Liver (tissue), 9 donors: ENCODE data around the gene SLFN12. TPM values are rescaled to one million over a fixed set of nuclear protein-coding genes. Genes with fewer than 3 reads are reported as not detected.
"Not testable (repeated sequence)": the region's sequence is repeated elsewhere in the genome, so short reads cannot be mapped to it uniquely, and the experiment has no call there.

ENCODE experiments used
- DNase-seq: peaks from one replicate; pipeline ENCODE4 v3.0.0-alpha.2; 2017; ENCODE audit warnings: low spot score
- H3K27ac ChIP-seq, 2 donors: one replicate each; pipeline ENCODE4 v1.7.0; 2013; ENCODE audit warnings: inconsistent platforms in 2 of 2, low read length in 2 of 2, control low read depth in 1 of 2, low read depth in 1 of 2, mild to moderate bottlenecking in 1 of 2
- H3K27me3 ChIP-seq, 4 donors: one replicate each; pipeline versions ENCODE4 v1.6.1 to v1.7.0; 2013; ENCODE audit warnings: low read length in 3 of 4, inconsistent platforms in 1 of 4, mild to moderate bottlenecking in 1 of 4, moderate library complexity in 1 of 4; ENCODE audit not compliant: control insufficient read depth in 4 of 4, insufficient read depth in 4 of 4
- H3K36me3 ChIP-seq, 4 donors: one replicate each; pipeline versions ENCODE4 v1.6.1 to v1.7.0; 2013; ENCODE audit warnings: low read length in 3 of 4, mild to moderate bottlenecking in 3 of 4, low read depth in 1 of 4, moderate library complexity in 1 of 4; ENCODE audit not compliant: control insufficient read depth in 4 of 4, insufficient read depth in 3 of 4
- H3K4me1 ChIP-seq, 4 donors: one replicate each; pipeline versions ENCODE4 v1.6.1 to v1.7.0; 2013; ENCODE audit warnings: low read length in 3 of 4, mild to moderate bottlenecking in 3 of 4, moderate library complexity in 1 of 4; ENCODE audit not compliant: control insufficient read depth in 4 of 4, insufficient read depth in 4 of 4
- H3K4me3 ChIP-seq, 3 donors: one replicate each; pipeline versions ENCODE4 v1.6.1 to v1.7.0; 2013; ENCODE audit warnings: low read length in 3 of 3, control low read depth in 1 of 3, low read depth in 1 of 3, mild to moderate bottlenecking in 1 of 3
- H3K9ac ChIP-seq, 2 donors: one replicate each; pipeline ENCODE4 v1.7.0; 2013; ENCODE audit warnings: low read length in 2 of 2, mild to moderate bottlenecking in 2 of 2, moderate library complexity in 2 of 2, control low read depth in 1 of 2, low read depth in 1 of 2
- H3K9me3 ChIP-seq, 4 donors: one replicate each; pipeline versions ENCODE4 v1.6.1 to v1.7.0; 2013; ENCODE audit warnings: low read length in 3 of 4; ENCODE audit not compliant: control insufficient read depth in 4 of 4
- EGR1 ChIP-seq, 2 donors: IDR thresholded peaks; 2 replicates each; pipeline ENCODE4 v1.6.1; 2016 to 2018; ENCODE audit warnings: antibody characterized with exemption in 2 of 2, low read depth in 2 of 2
- FOXA1 ChIP-seq: IDR thresholded peaks from 2 replicates; pipeline ENCODE4 v1.6.1; 2016; ENCODE audit warnings: antibody characterized with exemption
- FOXA2 ChIP-seq: IDR thresholded peaks from 2 replicates; pipeline ENCODE4 v1.6.1; 2016; ENCODE audit warnings: antibody characterized with exemption
- GABPA ChIP-seq, 2 donors: IDR thresholded peaks in 1 of 2; conservative IDR thresholded peaks in 1 of 2; 2 replicates each; pipeline ENCODE4 v1.6.1; 2016; ENCODE audit warnings: antibody characterized with exemption in 2 of 2, mild to moderate bottlenecking in 1 of 2, moderate library complexity in 1 of 2
- HNF4A ChIP-seq, 2 donors: conservative IDR thresholded peaks; 2 replicates each; pipeline ENCODE4 v1.6.1; 2016; ENCODE audit warnings: antibody characterized with exemption in 2 of 2, mild to moderate bottlenecking in 2 of 2
- HNF4G ChIP-seq: IDR thresholded peaks from 2 replicates; pipeline ENCODE4 v1.6.1; 2016; ENCODE audit warnings: antibody characterized with exemption
- JUND ChIP-seq, 2 donors: IDR thresholded peaks; 2 replicates each; pipeline ENCODE4 v1.6.1; 2016; ENCODE audit warnings: antibody characterized with exemption in 2 of 2
- MAX ChIP-seq: IDR thresholded peaks from 2 replicates; pipeline ENCODE4 v1.6.1; 2016; ENCODE audit warnings: antibody characterized with exemption
- NR2F2 ChIP-seq: IDR thresholded peaks from 2 replicates; pipeline ENCODE4 v1.6.1; 2016; ENCODE audit warnings: antibody characterized with exemption
- RAD21 ChIP-seq, 2 donors: IDR thresholded peaks; 2 replicates each; pipeline ENCODE4 v1.6.1; 2016; ENCODE audit warnings: antibody characterized with exemption in 2 of 2, mild to moderate bottlenecking in 2 of 2
- RXRA ChIP-seq, 2 donors: IDR thresholded peaks; 2 replicates each; pipeline ENCODE4 v1.6.1; 2017 to 2018; ENCODE audit warnings: antibody characterized with exemption in 2 of 2, mild to moderate bottlenecking in 1 of 2
- SP1 ChIP-seq: IDR thresholded peaks from 2 replicates; pipeline ENCODE4 v1.6.1; 2018; ENCODE audit warnings: antibody characterized with exemption, mild to moderate bottlenecking
- TAF1 ChIP-seq: conservative IDR thresholded peaks from 2 replicates; pipeline ENCODE4 v1.6.1; 2016; ENCODE audit warnings: antibody characterized with exemption, mild to moderate bottlenecking
- YY1 ChIP-seq: IDR thresholded peaks from 2 replicates; pipeline ENCODE4 v1.6.1; 2016; ENCODE audit warnings: antibody characterized with exemption, mild to moderate bottlenecking
- ZBTB33 ChIP-seq: IDR thresholded peaks from 2 replicates; pipeline ENCODE4 v1.6.1; 2016; ENCODE audit warnings: antibody characterized with exemption
- WGBS: extraction: QIAGEN DNeasy Blood & Tissue Kit; methylation state at CpG from one replicate; pipeline ENCODE4 v1.1.7; 2013; 5-methylcytosine and 5-hydroxymethylcytosine counted together
- polyA plus RNA-seq, 2 donors: library from polyadenylated mRNA; stranded (reverse) in 1 of 2; unstranded in 1 of 2; fragments of 200-250 nt in 1 of 2; fragments of >200 nt in 1 of 2; fragmentation: Nextera tagmentation in 1 of 2; extraction: Ambion mirVana in 1 of 2; gene quantifications; one replicate each; pipeline versions ENCODE4 v1.2.1 to v1.2.3, GENCODE V29; 2013 to 2015
- total RNA-seq, 2 donors: library from RNA; depleted of rRNA; stranded (reverse); fragments of >200 nt; gene quantifications; one replicate each; pipeline ENCODE4 v1.2.3, GENCODE V29; 2014
- TF ChIP-seq, protein P1 (sequence below): IDR thresholded peaks from 2 replicates; pipeline ENCODE4 v1.6.1; 2016; ENCODE audit warnings: antibody characterized with exemption
- donor health status: healthy.
- donor health status: healthy.
- donor health status: healthy.
- donor health status: healthy.
- donor health status: healthy.

The SLFN12 gene
- total and polyA plus RNA-seq, 4 donors = 0.91 to 5.0 (median 2.2) TPM

DNA sequence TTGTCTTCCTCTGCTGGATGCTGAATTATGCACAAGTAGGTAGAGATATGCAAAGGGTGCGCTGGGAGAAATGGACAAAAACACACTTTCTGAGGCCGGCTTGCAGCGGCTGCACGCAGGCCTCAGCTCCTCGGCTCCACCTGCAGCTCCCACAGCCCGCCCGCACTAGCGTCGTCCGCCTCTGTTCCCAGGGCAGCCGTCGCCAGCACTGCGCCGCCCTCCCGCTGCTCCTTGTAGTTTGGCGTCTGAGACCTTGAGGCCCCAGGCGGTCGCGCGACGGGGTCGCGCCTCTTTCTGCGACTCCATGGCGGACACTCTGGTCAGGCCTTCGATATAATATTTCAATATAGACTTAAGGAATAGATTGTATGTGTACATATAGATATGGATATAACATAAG lies 24.8 kb downstream of the SLFN12 start:
- Histone ChIP-seq H3K27ac (no peak overlapping the region), H3K4me1 (no peaks in the 10 kb centered on the region), H3K9me3 (peaks cover 0 to 3% (median 0%) of the 10 kb centered on the region in 4 donors), H3K9ac (no peak overlapping the region), H3K4me3 (no peak overlapping the region), H3K27me3 (peaks cover 0 to 2% (median 0%) of the 10 kb centered on the region in 4 donors), H3K36me3 (peaks cover 0 to 3% (median 0%) of the 10 kb centered on the region in 4 donors)
- no peak for TF ChIP-seq JUND (IDR thresholded peaks at IDR 0.05)
- DNase-seq = no peak
- WGBS = 83% methylated on average over 26 of the region's 26 CpGs

DNA sequence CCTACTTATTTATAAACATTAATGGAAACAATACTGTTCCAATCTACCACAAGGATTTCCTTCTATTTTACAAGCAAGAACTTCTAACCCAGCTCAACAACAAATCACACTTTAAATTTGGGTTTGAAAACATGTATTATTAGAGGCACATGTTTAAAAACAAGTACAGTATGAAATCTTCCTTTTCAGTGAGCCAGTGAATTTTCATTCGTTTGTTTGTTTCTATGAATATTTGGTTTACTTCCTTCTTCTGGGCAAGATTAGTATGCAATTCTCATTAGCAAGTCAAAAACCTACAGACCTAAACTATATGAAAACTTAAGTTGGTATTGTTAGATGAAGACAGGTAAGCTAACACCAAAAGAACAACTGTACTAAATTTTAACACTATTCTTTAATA lies 25.7 kb downstream of the SLFN12 start:
- Histone ChIP-seq H3K9ac (no peak overlapping the region), H3K27ac (no peak overlapping the region), H3K27me3 (peaks cover 0 to 2% (median 0%) of the 10 kb centered on the region in 4 donors), H3K4me3 (no peak overlapping the region), H3K9me3 (peaks cover 0 to 3% (median 0%) of the 10 kb centered on the region in 4 donors), H3K4me1 (no peaks in the 10 kb centered on the region), H3K36me3 (peaks cover 0 to 3% (median 0%) of the 10 kb centered on the region in 4 donors)
- no peak for DNase-seq
- TF ChIP-seq EGR1 (IDR thresholded peaks at IDR 0.05; ENCODE audit: low read depth in 2 of 2) (no peak), HNF4A (conservative IDR thresholded peaks at IDR 0.05) (no peak), RAD21 (IDR thresholded peaks at IDR 0.05) (no peak), RXRA (IDR thresholded peaks at IDR 0.05) (no peak), MAX (no peak), YY1 (no peak)
- TF ChIP-seq, protein P1, sequence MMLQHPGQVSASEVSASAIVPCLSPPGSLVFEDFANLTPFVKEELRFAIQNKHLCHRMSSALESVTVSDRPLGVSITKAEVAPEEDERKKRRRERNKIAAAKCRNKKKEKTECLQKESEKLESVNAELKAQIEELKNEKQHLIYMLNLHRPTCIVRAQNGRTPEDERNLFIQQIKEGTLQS = no peak
- WGBS = 74% methylated on average over 1 of the region's 1 CpG

DNA sequence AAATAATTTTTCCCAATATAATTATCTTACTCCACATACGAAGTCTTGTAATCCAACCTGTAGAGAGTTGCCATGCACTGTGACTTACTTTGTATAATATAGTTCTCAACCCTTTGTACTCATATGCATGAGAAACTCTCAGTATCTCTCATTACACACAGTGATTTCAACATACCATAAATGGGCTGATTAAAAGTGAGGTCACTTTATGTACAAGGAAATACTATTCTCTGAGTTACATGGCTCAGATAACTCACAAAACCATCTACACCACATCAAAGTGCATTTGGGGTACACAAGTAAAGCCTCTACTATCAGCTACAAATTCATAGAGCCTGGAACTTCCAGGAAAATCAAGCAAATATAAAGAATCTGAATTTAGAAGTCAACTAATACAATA lies 27.9 kb downstream of the SLFN12 start:
- peaks cover 0 to 3% (median 0%) of the 10 kb centered on the region in 4 donors for H3K36me3 ChIP-seq
- TF ChIP-seq TAF1 (no peak), ZBTB33 (no peak), MAX (no peak), GABPA (IDR thresholded peaks at IDR 0.05 in 1 of 2, conservative IDR thresholded peaks at IDR 0.05 in 1 of 2) (no peak), HNF4A (conservative IDR thresholded peaks at IDR 0.05) (no peak), SP1 (no peak), FOXA1 (no peak), RAD21 (IDR thresholded peaks at IDR 0.05) (no peak), FOXA2 (no peak), JUND (IDR thresholded peaks at IDR 0.05) (no peak), NR2F2 (no peak), HNF4G (no peak), YY1 (no peak)
- TF ChIP-seq, protein P1 = no peak
- H3K27me3 ChIP-seq = peaks cover 0 to 2% (median 0%) of the 10 kb centered on the region in 4 donors
- DNase-seq = no peak
- no peak overlapping the region for H3K9ac ChIP-seq
- H3K4me1 ChIP-seq = no peaks in the 10 kb centered on the region
- peaks cover 0 to 3% (median 1%) of the 10 kb centered on the region in 4 donors for H3K9me3 ChIP-seq
- no peak overlapping the region for H3K4me3 ChIP-seq
- 85% methylated on average over 1 of the region's 1 CpG for WGBS
- no peak overlapping the region for H3K27ac ChIP-seq

GRCh38 chr17:35393783-35394182 lies 38.5 kb downstream of the SLFN12 start:
- not testable (repeated sequence) for DNase-seq

More at GRCh38 chr17:35393783-35394182, 38.5 kb downstream of the SLFN12 start:
- not testable (repeated sequence) for H3K27me3 ChIP-seq, H3K4me1 ChIP-seq, H3K36me3 ChIP-seq, H3K27ac ChIP-seq, H3K4me3 ChIP-seq, H3K9ac ChIP-seq, H3K9me3 ChIP-seq
- 90% methylated on average over 13 of the region's 13 CpGs for whole genome bisulfite sequencing
